Rectal smooth muscle tissue (tissue), 1 donor: ENCODE results near the gene DGKA.
A peak's percentile ranks its signal among the peaks of the same experiment; 100 is the strongest.
"Not testable (repeated sequence)": the region's sequence is repeated elsewhere in the genome, so short reads cannot be mapped to it uniquely, and the experiment has no call there.

Experiments
- H3K27ac ChIP-seq: one replicate; pipeline ENCODE4 v1.7.0; 2013; ENCODE audit warnings: low read depth, low read length, inconsistent platforms
- H3K27me3 ChIP-seq: one replicate; pipeline ENCODE4 v1.7.0; 2013; ENCODE audit warnings: low read length; ENCODE audit not compliant: control insufficient read depth, insufficient read depth
- H3K36me3 ChIP-seq: one replicate; pipeline ENCODE4 v1.7.0; 2013; ENCODE audit warnings: low read length; ENCODE audit not compliant: control insufficient read depth, insufficient read depth
- H3K4me1 ChIP-seq: one replicate; pipeline ENCODE4 v1.7.0; 2013; ENCODE audit warnings: low read length; ENCODE audit not compliant: control insufficient read depth, insufficient read depth
- H3K4me3 ChIP-seq: one replicate; pipeline ENCODE4 v1.7.0; 2013; ENCODE audit warnings: low read length
- H3K9ac ChIP-seq: one replicate; pipeline ENCODE4 v1.7.0; 2013; ENCODE audit warnings: low read length

Gene DGKA

GRCh38 chr12:55923648-55924047 lies 7.3 kb upstream of the DGKA start:
- not testable (repeated sequence) for H3K4me1 ChIP-seq, H3K9ac ChIP-seq, H3K27ac ChIP-seq, H3K36me3 ChIP-seq, H3K27me3 ChIP-seq, H3K4me3 ChIP-seq

DNA sequence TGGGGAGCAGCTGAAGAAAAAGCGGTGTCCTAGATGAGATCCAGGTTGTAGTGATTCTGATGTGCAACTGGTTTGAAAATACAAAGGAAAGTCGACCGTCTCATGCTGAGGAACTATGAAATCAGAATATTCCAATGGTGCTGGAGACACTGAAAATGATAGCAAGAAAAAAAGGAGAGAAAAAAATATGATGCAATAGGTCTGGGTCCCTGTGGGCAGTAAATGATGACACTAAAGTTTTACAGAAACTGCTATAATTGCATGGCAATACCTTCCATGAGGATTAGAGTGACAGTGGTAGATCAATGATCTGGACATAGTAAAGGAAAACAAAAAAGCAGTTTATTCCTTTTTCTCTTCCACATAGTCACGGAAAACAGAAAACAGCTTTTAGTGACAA lies 5.6 kb upstream of the DGKA start:
- Histone ChIP-seq H3K9ac (no peak overlapping the region), H3K4me1 (peaks cover 6% of the 10 kb centered on the region)

DNA sequence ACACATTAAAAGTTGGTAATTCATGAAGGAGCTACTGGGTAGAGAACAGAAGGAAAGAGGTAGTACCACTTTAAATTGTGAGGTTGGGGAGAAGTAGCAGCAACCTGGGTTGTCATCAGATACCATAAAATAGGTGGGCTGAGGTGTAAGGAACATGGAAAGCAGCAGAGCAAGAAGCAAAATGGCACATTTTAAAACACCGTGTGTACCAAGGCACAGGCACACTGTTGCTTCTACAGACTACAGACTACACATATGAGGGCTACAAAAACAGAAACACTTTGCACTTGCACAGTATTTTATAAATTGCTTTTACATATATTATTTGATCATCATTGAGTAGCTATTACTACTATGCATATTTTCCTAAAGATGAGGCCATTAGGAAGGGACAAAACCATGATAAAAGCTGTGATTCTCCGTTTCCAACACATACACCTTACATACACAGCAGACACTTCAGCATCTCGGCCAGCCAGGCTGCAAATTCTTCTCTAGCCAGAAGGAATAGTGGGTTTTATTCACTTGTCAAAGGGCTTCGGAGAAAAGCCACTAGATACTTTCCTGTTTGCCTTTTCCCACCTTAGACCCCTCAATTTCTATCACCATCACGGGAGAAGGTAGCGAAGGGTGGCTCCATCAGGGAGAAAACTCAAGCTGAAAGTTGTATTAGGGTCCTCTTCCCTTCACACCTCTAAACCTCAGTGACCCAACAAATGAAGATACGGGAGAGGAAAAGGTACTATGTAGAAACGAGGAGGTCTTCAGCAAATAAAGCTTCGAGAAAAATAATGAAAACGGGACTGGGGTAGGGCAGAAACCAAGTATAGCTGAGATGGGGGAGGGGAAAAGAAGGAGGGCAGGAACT lies 4.9 kb upstream of the DGKA start:
- Histone ChIP-seq H3K9ac (peak overlapping the region; percentile 54), H3K4me3 (peak overlapping the region; percentile 88), H3K27me3 (no peaks in the 10 kb centered on the region), H3K4me1 (peaks cover 8% of the 10 kb centered on the region), H3K36me3 (peaks cover 2% of the 10 kb centered on the region), H3K27ac (peak overlapping the region; percentile 98)

More for the DNA sequence above, 5.6 kb upstream of the DGKA start:
- Histone ChIP-seq H3K4me3 (no peak overlapping the region), H3K27me3 (no peaks in the 10 kb centered on the region), H3K27ac (no peak overlapping the region), H3K36me3 (peaks cover 2% of the 10 kb centered on the region)

GRCh38 chr12:55926738-55927587 lies 4.0 kb upstream of the DGKA start:
- Histone ChIP-seq H3K4me1 (peaks cover 11% of the 10 kb centered on the region), H3K9ac (peak overlapping the region; percentile 99), H3K27me3 (no peaks in the 10 kb centered on the region), H3K4me3 (peak overlapping the region; percentile 88), H3K27ac (peak overlapping the region; percentile 98), H3K36me3 (peaks cover 2% of the 10 kb centered on the region)

GRCh38 chr12:55927588-55928502 lies 3.1 kb upstream of the DGKA start, which contains the start of gene PYM1:
Gene PYM1, minus strand, starts transcription at chr12:55927894. Its CDS starts 133 bp downstream, at chr12:55927761.
- Histone ChIP-seq H3K4me1 (peaks cover 16% of the 10 kb centered on the region), H3K9ac (peak within 1 kb of the TSS; percentile 99), H3K4me3 (peak within 1 kb of the TSS; percentile 88), H3K27ac (peak within 1 kb of the TSS; percentile 98), H3K27me3 (no peaks in the 10 kb centered on the region), H3K36me3 (peaks cover 2% of the 10 kb centered on the region)

GRCh38 chr12:55929306-55929791 lies 1.6 kb upstream of the DGKA start:
- Histone ChIP-seq H3K4me3 (no peak overlapping the region), H3K27ac (no peak overlapping the region), H3K9ac (no peak overlapping the region), H3K36me3 (peaks cover 2% of the 10 kb centered on the region), H3K27me3 (no peaks in the 10 kb centered on the region), H3K4me1 (peaks cover 18% of the 10 kb centered on the region)

- Histone ChIP-seq H3K4me1 (peaks cover 18% of the 10 kb centered on the region), H3K27ac (peak overlapping the region; percentile 81), H3K9ac (peak overlapping the region; percentile 70), H3K27me3 (no peaks in the 10 kb centered on the region), H3K36me3 (no peaks in the 10 kb centered on the region), H3K4me3 (peak overlapping the region; percentile 77)
These were observed 386 bp downstream of the DGKA start for GRCh38 chr12:55931317-55931779.

DNA sequence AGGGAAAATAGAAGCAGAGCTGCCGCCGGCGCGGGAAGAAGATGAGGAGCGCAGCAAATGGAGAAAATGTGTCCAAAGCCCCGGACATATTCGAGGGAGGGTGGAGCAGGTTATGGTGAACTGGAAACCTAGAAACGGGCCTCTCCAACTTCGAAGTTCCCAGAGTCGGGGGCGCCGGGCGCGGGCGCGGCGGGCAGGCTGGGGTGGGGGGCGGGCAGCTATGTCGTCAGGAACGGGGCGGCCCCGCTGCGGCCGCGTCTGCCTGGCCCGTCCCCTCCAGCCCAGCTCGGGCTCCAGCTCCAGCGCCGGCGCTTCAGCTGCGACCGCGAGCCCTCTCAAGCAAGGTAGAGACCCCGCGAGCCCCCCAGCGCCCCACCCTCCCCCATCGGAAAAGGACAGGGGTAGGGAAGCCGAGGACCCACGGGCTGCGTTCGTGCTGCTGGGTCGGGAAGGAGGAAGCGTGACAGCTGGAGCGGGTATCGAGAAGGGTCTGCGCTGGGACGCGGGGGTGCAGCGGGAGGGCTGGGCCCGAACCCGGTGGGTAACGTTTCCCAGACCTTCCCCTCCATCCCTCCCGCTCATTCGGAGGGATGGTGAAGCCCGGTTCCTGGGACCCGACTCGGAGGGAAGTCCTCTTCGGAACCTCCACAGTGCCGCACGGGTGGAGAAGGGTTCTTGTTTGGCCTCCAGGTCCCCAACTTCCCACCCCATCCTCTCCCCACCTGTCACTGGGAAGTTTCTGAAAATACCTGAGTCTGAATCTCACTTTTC lies 1.0 kb downstream of the DGKA start:
- Histone ChIP-seq H3K27me3 (no peaks in the 10 kb centered on the region), H3K36me3 (no peaks in the 10 kb centered on the region), H3K4me1 (peaks cover 18% of the 10 kb centered on the region), H3K27ac (peak overlapping the region; percentile 81), H3K9ac (peak overlapping the region; percentile 90), H3K4me3 (peak overlapping the region; percentile 90)

- Histone ChIP-seq H3K36me3 (no peaks in the 10 kb centered on the region), H3K27me3 (no peaks in the 10 kb centered on the region), H3K4me3 (peak overlapping the region; percentile 90), H3K27ac (no peak overlapping the region), H3K4me1 (peaks cover 18% of the 10 kb centered on the region), H3K9ac (peak overlapping the region; percentile 90)
These were observed 1.6 kb downstream of the DGKA start for GRCh38 chr12:55932551-55932910.

GRCh38 chr12:55933169-55933798 lies 2.3 kb downstream of the DGKA start:
- no peaks in the 10 kb centered on the region for H3K36me3 ChIP-seq
- H3K27ac ChIP-seq: no peak overlapping the region
- H3K27me3 ChIP-seq: no peaks in the 10 kb centered on the region
- H3K4me3 ChIP-seq: peak overlapping the region; percentile 90
- peaks cover 15% of the 10 kb centered on the region for H3K4me1 ChIP-seq
- no peak overlapping the region for H3K9ac ChIP-seq
